GM12801 (cell line): ENCODE measurements around the gene NFYA.

Experiments used
- TF ChIP-seq, protein P1 (sequence below): IDR thresholded peaks from one replicate; pipeline ENCODE4 v1.5.1; 2011; ENCODE audit warnings: control low read depth; ENCODE audit not compliant: insufficient read length; ENCODE audit errors: extremely low read depth

Gene NFYA

DNA sequence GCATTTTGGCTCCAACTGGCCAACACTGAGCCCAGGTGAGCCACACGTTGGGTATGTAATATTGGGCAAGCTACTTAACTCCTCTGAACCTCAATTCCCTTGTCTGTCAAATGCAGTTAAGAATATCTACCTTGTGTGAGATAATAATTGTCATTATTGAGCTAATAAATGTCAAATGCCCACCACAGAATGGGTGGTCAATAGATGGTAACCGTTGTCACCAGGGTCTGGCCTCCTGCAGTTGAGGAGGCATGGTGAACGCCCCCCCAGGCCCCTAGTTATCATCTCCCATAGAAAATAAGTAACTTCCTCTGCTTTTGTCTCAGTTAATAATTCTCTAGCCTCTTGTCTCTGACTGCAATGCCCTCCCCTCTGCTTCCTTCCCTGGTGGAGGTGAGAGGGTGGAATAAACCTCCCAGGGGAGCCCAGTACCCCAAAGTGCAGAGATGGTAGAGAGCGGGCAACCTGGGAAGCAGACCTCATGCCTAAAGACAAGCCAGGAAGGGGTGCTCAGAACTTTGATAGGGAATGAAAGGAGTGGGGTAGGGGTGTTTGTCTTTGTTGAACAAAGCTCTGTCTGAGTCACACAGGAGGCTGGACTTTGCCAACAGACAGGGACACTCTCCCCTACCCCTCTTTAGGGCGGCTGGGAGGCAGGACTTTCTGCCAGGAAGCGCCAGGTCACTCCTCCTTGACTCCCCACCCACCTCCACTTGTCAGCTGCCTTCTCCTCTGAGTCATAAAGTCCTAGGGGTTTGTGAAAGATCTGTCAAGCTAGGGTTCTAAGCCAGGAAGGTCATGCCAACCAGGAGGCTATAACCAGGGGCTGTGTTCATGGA is 32.5 kb upstream of the NFYA start:
- TF ChIP-seq, protein P1, sequence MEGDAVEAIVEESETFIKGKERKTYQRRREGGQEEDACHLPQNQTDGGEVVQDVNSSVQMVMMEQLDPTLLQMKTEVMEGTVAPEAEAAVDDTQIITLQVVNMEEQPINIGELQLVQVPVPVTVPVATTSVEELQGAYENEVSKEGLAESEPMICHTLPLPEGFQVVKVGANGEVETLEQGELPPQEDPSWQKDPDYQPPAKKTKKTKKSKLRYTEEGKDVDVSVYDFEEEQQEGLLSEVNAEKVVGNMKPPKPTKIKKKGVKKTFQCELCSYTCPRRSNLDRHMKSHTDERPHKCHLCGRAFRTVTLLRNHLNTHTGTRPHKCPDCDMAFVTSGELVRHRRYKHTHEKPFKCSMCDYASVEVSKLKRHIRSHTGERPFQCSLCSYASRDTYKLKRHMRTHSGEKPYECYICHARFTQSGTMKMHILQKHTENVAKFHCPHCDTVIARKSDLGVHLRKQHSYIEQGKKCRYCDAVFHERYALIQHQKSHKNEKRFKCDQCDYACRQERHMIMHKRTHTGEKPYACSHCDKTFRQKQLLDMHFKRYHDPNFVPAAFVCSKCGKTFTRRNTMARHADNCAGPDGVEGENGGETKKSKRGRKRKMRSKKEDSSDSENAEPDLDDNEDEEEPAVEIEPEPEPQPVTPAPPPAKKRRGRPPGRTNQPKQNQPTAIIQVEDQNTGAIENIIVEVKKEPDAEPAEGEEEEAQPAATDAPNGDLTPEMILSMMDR: no peak

DNA sequence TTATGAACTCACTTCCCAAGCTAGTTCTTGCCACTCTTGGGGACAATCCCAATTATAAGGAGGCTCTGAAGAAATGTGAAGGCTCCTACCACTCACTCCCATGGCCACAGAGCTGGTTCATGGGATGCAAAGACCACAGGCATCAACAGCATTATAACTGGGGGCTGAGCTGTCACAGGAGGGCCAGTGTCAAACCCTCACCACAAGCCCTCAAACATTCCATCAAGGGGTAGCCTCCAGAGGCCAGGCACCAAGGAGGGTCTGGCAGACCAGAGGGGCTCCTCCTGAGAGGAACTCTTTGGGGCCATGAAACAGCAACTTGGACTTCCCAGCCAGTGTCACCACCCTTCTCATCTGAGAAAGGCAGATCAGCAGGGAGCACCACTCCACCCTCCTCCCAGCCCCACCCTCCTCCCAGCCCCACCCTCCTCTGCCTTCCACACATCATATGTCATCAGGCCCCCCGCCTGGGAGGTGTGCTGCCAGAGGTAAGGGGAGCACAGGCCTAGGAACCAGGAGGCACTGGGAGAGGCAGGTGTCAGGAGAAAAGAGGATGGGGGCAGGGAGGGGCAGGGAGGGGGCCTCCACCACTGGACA is 31.7 kb upstream of the NFYA start:
- TF ChIP-seq, protein P1: no peak

DNA sequence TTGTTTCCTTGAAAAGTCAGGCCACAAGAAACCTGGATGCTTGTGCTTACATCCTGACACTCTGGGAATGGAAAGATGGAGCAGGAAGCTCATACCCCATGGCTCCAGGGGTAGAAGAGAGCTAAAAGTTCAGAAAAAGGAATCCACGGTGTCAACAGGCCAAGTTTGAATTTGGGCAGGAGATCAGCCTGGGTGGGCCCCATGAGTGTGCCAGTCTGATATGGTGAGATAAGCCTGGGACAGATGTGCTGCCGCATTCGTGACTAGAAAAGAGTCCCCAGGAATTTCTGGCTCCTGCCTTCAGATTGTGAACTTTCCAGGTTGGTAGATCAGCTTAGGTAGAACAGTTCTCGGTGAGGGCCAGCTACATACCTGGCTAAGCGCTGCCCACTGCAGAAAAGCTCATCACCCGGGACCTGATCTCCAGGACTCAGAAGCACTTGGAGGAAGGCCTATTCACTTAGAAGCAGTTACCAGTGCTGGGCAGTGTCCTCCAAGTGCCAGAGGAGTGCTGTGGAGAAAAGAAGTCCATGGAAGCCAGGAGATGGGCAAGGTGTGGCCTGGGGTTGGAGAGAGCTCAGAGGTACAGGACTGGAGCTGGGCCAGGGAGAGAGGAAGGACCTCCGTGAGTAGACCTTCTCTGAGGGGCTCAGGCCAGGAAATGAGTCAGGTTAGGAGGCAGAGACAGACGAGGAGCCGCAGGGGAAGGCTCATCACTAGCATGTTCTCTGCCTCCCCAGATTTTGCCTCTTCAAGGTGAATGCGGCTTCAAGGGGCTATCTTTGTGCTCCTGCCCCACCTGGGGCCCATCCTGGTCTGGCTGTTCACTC is 30.3 kb upstream of the NFYA start, which contains the start of gene TSPO2:
TSPO2 (plus strand) TSS at position 242 of the 830 bp plus-strand sequence; CDS start at position 761, 519 bp downstream.
- TF ChIP-seq, protein P1: no peak

DNA sequence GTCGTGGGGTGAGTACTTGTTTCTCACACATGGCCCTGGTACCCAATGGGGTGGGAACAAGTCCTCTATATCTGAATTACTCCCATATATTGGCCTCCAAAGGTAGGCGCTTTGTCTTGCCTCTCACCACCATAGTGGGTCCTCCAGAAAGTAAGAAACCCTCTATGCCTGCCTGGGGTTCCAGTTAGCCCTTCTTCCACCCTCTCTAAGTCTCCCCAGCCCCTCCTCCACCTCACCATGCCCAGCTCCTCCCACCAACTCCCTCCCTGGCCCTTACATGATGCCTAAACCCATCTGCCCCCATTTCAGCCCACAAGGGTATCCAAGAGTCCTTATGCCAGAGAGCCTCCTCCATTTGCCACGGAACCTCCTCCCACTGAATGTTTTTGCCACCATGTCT is 29.6 kb upstream of the NFYA start:
- TF ChIP-seq, protein P1: no peak

DNA sequence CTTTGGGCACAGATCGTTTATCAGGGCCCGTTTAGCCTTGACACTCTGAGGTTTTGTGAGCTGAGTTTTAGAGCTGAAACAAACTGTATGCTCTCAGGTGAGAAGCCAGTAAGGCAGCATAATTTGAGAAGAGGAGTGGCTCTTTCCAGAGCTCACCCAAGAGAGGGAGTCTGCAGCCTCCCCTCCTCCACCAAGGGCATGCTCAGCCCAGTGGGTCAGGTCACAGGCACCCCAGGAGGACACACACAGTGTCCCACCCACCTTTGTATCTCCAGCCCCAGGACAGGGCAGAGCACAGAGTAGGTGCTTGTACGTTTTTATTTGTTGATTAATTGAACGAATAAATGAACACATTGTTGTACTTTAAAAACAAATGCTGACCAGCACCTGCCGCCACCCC is 27.1 kb upstream of the NFYA start:
- TF ChIP-seq, protein P1: no peak

DNA sequence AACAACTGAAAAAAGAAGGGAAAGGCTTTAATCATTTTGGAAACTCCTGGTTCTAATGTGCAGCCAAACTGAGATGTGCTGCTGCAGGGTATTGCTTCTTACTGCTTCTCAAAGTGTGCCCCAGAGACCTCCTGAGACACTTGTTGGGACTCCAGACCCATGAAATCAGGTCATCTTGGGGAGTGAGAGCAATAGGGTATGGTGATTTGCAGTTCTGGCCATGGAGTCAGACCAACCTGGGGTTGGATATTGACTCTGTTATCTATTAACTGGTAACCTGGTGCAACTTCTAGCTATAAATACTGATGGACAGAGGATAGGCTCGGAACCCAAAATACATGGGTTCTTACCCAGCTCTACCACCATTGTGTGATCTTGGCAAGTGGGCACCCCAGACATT is 26.7 kb upstream of the NFYA start:
- TF ChIP-seq, protein P1: no peak

DNA sequence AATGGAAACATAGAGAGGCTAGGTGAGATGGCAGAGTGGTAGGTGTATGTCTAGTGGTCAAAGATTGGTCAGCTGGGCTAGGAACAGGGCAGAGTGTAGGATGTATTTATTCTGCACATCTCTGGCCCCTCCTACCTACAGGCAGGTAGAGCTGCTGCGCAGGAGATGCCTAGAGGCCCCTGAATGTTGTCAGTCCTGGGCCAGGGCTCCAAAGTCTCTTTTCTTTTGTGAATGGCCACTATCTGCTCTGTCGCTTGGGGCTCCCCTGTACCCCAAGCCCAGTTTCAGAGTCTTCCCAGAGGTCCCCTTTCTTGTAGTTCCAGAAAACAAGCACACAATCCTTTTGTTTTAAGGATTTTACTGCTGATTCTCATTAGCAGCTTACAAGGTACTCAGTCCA is 25.5 kb upstream of the NFYA start:
- TF ChIP-seq, protein P1: no peak
